ENCODE results near the gene HSFX1. TPM values are rescaled to one million over a fixed set of nuclear protein-coding genes. Genes with fewer than 3 reads are reported as not detected.

Gene HSFX1
- total RNA-seq, 1 experiment from 2014 or later, result 0.44 TPM

- no peak overlapping the region for H3K9ac ChIP-seq (ENCODE audit: low read length)
- RAD21 ChIA-PET (ENCODE audit: low non-redundant PET in 1 of 2, low total read pairs in 2 of 2, uncharacterized antibody in 2 of 2, unreplicated experiment in 2 of 2), result no interaction called here
- intact Hi-C loops (cut with micrococcal nuclease), result no loop called here
- no peaks in the 10 kb centered on the region for H3K9me2 ChIP-seq (ENCODE audit: insufficient read depth)
- POLR2A ChIA-PET, result no interaction called here
- no peak overlapping the region for H3K4me3 ChIP-seq (replicated peaks in 1 of 2; ENCODE audit: low read depth in 1 of 2, low read length in 2 of 2)
- no peak overlapping the region for H2AFZ ChIP-seq (ENCODE audit: low read depth, low read length, poor library complexity, severe bottlenecking)
- CTCF ChIA-PET, result no interaction called here
- H4K20me1 ChIP-seq (ENCODE audit: insufficient read depth), result no peaks in the 10 kb centered on the region
- no peaks in the 10 kb centered on the region for H3K9me3 ChIP-seq (ENCODE audit: control insufficient read depth in 1 of 2, insufficient read depth in 1 of 2, low read depth in 1 of 2, low read length in 2 of 2)
- BruUV-seq (replicated peaks), result no TSS peak
- DNase-seq (ENCODE audit: low read depth, low spot score) (no peak), ATAC-seq (no peak)
- TF ChIP-seq ZNF274 (IDR thresholded peaks at IDR 0.05; ENCODE audit: low read depth, low read length), result no peak
- TF ChIP-seq EZH2phosphoT487 (IDR thresholded peaks at IDR 0.05; ENCODE audit: borderline replicate concordance), result no peak
- TF ChIP-seq REST (IDR thresholded peaks at IDR 0.05; ENCODE audit: low read depth), result no peak
- no peak for TF ChIP-seq TCF7L2 (IDR thresholded peaks at IDR 0.05; ENCODE audit: borderline replicate concordance, extremely low read depth, insufficient read depth, insufficient read length)
- TF ChIP-seq SRF (IDR thresholded peaks at IDR 0.05; ENCODE audit: low read depth), result no peak
- TF ChIP-seq, protein P1, sequence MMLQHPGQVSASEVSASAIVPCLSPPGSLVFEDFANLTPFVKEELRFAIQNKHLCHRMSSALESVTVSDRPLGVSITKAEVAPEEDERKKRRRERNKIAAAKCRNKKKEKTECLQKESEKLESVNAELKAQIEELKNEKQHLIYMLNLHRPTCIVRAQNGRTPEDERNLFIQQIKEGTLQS (IDR thresholded peaks at IDR 0.05), result no peak
- TF ChIP-seq, protein P2, sequence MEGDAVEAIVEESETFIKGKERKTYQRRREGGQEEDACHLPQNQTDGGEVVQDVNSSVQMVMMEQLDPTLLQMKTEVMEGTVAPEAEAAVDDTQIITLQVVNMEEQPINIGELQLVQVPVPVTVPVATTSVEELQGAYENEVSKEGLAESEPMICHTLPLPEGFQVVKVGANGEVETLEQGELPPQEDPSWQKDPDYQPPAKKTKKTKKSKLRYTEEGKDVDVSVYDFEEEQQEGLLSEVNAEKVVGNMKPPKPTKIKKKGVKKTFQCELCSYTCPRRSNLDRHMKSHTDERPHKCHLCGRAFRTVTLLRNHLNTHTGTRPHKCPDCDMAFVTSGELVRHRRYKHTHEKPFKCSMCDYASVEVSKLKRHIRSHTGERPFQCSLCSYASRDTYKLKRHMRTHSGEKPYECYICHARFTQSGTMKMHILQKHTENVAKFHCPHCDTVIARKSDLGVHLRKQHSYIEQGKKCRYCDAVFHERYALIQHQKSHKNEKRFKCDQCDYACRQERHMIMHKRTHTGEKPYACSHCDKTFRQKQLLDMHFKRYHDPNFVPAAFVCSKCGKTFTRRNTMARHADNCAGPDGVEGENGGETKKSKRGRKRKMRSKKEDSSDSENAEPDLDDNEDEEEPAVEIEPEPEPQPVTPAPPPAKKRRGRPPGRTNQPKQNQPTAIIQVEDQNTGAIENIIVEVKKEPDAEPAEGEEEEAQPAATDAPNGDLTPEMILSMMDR (IDR thresholded peaks at IDR 0.05 in 2 of 3, conservative IDR thresholded peaks at IDR 0.05 in 1 of 3; ENCODE audit: borderline replicate concordance in 1 of 3, insufficient read depth in 1 of 3, low read depth in 2 of 3, low read length in 2 of 3), result no peak
- no peak for TF ChIP-seq SP1 (IDR thresholded peaks at IDR 0.05; ENCODE audit: low read depth)
- TF ChIP-seq ZFX (IDR thresholded peaks at IDR 0.05), result no peak
- no peak for TF ChIP-seq CEBPB (IDR thresholded peaks at IDR 0.05; ENCODE audit: low read depth)
- no peak for TF ChIP-seq RAD21 (IDR thresholded peaks at IDR 0.05; ENCODE audit: low read depth)
- TF ChIP-seq, protein P3, sequence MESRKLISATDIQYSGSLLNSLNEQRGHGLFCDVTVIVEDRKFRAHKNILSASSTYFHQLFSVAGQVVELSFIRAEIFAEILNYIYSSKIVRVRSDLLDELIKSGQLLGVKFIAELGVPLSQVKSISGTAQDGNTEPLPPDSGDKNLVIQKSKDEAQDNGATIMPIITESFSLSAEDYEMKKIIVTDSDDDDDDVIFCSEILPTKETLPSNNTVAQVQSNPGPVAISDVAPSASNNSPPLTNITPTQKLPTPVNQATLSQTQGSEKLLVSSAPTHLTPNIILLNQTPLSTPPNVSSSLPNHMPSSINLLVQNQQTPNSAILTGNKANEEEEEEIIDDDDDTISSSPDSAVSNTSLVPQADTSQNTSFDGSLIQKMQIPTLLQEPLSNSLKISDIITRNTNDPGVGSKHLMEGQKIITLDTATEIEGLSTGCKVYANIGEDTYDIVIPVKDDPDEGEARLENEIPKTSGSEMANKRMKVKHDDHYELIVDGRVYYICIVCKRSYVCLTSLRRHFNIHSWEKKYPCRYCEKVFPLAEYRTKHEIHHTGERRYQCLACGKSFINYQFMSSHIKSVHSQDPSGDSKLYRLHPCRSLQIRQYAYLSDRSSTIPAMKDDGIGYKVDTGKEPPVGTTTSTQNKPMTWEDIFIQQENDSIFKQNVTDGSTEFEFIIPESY (IDR thresholded peaks at IDR 0.05; ENCODE audit: extremely low read depth, insufficient replicate concordance, low read length), result no peak
- TF ChIP-seq POLR2AphosphoS5 (IDR thresholded peaks at IDR 0.05; ENCODE audit: low read depth, low read length), result no peak
- no peak for TF ChIP-seq ELF1 (IDR thresholded peaks at IDR 0.05; ENCODE audit: borderline replicate concordance, low read depth)
- no peak for TF ChIP-seq JUND (IDR thresholded peaks at IDR 0.05)
- no peak for TF ChIP-seq EZH2 (IDR thresholded peaks at IDR 0.05)
- no peaks in the 10 kb centered on the region for H3K27me3 ChIP-seq (ENCODE audit: insufficient read depth, low read length)
- H3K4me1 ChIP-seq (ENCODE audit: control insufficient read depth in 1 of 2, insufficient read depth in 2 of 2, low read length in 2 of 2), result no peaks in the 10 kb centered on the region
- no peaks in the 10 kb centered on the region for H3K36me3 ChIP-seq (ENCODE audit: control insufficient read depth in 1 of 2, insufficient read depth in 2 of 2, low read length in 2 of 2)
- no peak overlapping the region for H3K4me2 ChIP-seq (ENCODE audit: low read length)
- no peak overlapping the region for H3K27ac ChIP-seq (ENCODE audit: low read depth, low read length)
- no peaks in the 10 kb centered on the region for H3K79me2 ChIP-seq (ENCODE audit: insufficient read depth, low read length)
These were observed 25.3 kb downstream of the HSFX1 start for GRCh38 chrX:149799095-149799714.
